22Rv1 (cell line): ENCODE results near the gene PRDM11.

Experiments
- CTCF ChIP-seq: fragments of 450-650 bp; IDR thresholded peaks from 2 replicates; pipeline ENCODE4 v1.5.1; 2017; ENCODE audit warnings: mild to moderate bottlenecking
- ZFX ChIP-seq: fragments of 450-650 bp; IDR thresholded peaks from 2 replicates; pipeline ENCODE4 v1.6.1; 2017; ENCODE audit warnings: antibody characterized with exemption, borderline replicate concordance

- no peak for TF ChIP-seq CTCF
- TF ChIP-seq ZFX = no peak
Observed at GRCh38 chr11:45218705-45219104, 72.3 kb downstream of the PRDM11 start.
